ENCODE measurements around the gene STON2.

GRCh38 chr14:81343701-81344100 is 56.4 kb downstream of the STON2 start:
- TF ChIP-seq RAD21 (IDR thresholded peaks at IDR 0.05), result no peak
- TF ChIP-seq JUND (IDR thresholded peaks at IDR 0.05), result no peak
- TF ChIP-seq CTCF (IDR thresholded peaks at IDR 0.05; ENCODE audit: low read depth, low read length, missing input control), result no peak
- no peak for TF ChIP-seq ATF3 (IDR thresholded peaks at IDR 0.05)
- no peak for TF ChIP-seq SP1 (IDR thresholded peaks at IDR 0.05)
